Measurements from ENCODE around the gene RNASE4. TPM values are rescaled to one million over a fixed set of nuclear protein-coding genes. Genes with fewer than 3 reads are reported as not detected.
"Not testable (repeated sequence)": the region's sequence is repeated elsewhere in the genome, so short reads cannot be mapped to it uniquely, and the experiment has no call there.

RNASE4 gene
- total and polyA plus RNA-seq, 7 donors, result 11.4 to 138 (median 46.3) TPM

DNA sequence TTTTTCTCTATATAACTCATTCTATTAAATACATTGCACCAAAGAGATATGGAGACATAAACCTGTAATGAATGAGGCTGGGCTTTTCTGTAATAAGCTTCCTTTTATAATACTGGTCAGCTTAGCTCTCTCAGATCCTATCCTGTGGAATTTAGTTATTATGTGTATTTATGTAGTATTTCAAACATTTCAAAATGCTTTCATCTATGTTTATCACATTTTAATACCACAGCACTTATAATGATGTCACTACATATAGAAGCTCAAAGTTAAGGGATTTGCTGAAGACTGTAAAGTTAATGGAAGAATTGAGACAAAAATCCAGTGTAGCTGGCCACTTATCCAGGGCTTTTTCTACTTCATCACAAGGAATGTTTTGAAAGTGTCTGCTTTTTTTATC, 15.6 kb downstream of the RNASE4 start:
- Histone ChIP-seq H3K9me3 (no peaks in the 10 kb centered on the region), H3K36me3 (peaks cover 0 to 28% (median 1%) of the 10 kb centered on the region in 4 donors), H3K4me3 (no peak overlapping the region), H3K4me1 (no peaks in the 10 kb centered on the region), H3K27me3 (no peaks in the 10 kb centered on the region), H3K27ac (no peak overlapping the region)
- no peak for DNase-seq
- intact Hi-C loops (cut with DNase I), result loop anchor here (5.0 to 10.0 kb wide), 2 partner anchors 155 to 272 kb away; no protein-coding TSS in a partner anchor
- TF ChIP-seq CTCF (IDR thresholded peaks at IDR 0.05), result no peak
- no peak for TF ChIP-seq POLR2A (IDR thresholded peaks at IDR 0.05)
- TF ChIP-seq EP300 (IDR thresholded peaks at IDR 0.05), result no peak
- TF ChIP-seq POLR2AphosphoS5 (IDR thresholded peaks at IDR 0.05), result no peak

DNA sequence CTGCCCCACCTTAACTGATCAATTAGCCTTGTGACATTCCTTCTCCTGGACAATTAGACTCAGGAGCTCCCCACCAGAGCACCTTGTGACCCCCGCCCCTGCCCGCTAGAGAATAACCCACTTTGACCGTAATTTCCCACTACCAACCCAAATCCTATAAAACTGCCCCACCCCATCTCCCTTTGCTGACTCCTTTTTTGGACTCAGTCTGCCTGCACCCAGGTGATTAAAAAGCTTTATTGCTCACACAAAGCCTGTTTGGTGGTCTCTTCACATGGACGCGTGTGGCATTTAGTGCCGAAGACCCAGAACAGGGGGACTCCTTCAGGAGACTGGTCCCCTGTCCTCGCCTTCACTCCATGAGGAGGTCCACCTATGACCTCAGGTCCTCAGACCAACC, 16.6 kb downstream of the RNASE4 start:
- H3K4me3 ChIP-seq; H3K27me3 ChIP-seq; H3K9me3 ChIP-seq; H3K4me1 ChIP-seq; intact Hi-C loops (cut with DNase I); H3K27ac ChIP-seq; DNase-seq: not testable (repeated sequence)
- 90 to 96% methylated on average over 7 of the region's 7 CpGs for WGBS, 2 donors
- H3K36me3 ChIP-seq, result peaks cover 0 to 19% (median 0%) of the 10 kb centered on the region in 4 donors

DNA sequence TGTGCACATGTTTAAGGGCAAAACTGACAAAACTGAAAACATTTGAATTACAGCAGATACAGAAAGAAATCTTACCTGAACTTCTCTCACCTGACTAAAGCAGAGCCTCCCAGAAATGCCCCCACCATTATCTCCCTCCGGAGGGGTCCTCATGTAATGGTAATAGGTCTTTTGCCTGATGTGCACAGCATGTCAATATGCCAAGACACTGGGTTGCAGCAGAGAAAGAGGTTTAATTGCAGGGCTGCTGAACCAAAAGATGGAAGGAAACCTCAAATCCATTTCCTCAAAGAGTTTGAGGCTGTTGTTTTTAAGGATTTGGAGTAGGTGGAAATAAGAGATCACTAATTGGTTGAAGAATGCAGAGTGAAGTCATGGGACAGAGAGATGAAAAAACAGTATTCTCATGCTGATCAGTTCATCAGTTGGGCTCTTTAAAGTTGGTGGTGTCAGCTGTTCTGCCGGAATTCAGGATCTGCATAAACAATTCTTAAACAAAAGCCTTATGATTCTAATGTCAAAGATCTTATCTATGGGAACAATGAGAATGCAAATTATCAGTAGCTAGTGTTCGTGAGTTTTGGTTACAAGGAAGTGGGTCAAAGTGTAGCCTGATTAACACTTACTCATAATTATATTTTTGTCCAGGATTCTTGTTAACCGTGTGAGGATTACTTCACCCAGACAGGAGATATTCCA, 22.4 kb downstream of the RNASE4 start:
- TF ChIP-seq EP300 (IDR thresholded peaks at IDR 0.05) (no peak), POLR2AphosphoS5 (IDR thresholded peaks at IDR 0.05) (no peak), POLR2A (IDR thresholded peaks at IDR 0.05) (no peak), CTCF (IDR thresholded peaks at IDR 0.05) (no peak)
- Histone ChIP-seq H3K9me3 (no peaks in the 10 kb centered on the region), H3K36me3 (no peaks in the 10 kb centered on the region), H3K4me1 (no peaks in the 10 kb centered on the region), H3K27ac (no peak overlapping the region), H3K4me3 (no peak overlapping the region), H3K27me3 (no peaks in the 10 kb centered on the region)
- DNase-seq, result no peak
- WGBS, 2 donors, result 66 to 76% methylated on average over 4 of the region's 4 CpGs
- intact Hi-C loops (cut with DNase I), result no loop called here

DNA sequence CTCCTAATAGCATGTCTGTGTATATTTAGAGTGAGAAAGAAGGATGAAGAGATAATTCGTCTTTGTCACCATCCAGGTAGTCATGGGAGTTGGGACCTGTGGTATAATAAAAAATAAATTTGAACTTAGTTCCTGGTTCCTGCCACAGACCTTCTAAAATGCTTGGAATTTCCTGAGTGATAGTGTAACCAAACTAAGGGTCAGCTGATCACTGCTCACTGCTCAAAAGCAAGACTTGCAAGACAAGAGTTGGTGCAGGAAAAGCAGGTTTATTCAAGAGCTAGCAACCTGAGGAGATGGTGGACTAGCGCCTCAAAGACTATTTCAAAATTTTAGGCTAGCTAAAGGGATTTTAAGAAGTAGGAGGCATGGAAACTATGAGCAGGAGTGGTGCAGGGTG, 23.3 kb downstream of the RNASE4 start:
- intact Hi-C loops (cut with DNase I), result no loop called here
- Histone ChIP-seq H3K4me1 (no peaks in the 10 kb centered on the region), H3K27ac (no peak overlapping the region), H3K27me3 (no peaks in the 10 kb centered on the region), H3K9me3 (no peaks in the 10 kb centered on the region), H3K36me3 (no peaks in the 10 kb centered on the region), H3K4me3 (no peak overlapping the region)
- 51 to 53% methylated on average over 2 of the region's 2 CpGs for WGBS, 2 donors
- no peak for DNase-seq
- TF ChIP-seq CTCF (IDR thresholded peaks at IDR 0.05), result no peak

DNA sequence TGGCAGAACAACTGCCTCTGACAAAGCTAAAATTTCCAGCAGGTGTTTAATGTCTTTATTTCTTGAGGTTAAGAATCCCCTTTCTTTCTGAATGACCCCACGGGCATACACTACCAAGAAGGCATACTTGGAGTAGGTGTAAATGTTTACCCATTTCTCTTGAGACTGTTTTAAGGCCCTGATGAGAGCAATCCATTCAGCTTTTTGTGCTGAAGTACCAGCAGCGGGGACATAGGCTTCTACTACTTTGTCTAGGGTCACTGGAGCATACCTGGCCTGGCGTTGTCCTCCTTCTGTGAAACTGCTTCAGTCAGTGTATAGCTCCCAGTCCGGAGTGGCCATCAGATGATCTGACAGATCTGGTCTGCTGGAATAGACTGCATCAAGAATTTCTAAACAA, 26.9 kb downstream of the RNASE4 start:
- 69 to 73% methylated on average over 4 of the region's 4 CpGs for WGBS, 2 donors
- Histone ChIP-seq H3K27ac (no peak overlapping the region), H3K9me3 (no peaks in the 10 kb centered on the region), H3K4me1 (no peaks in the 10 kb centered on the region), H3K27me3 (no peaks in the 10 kb centered on the region), H3K4me3 (no peak overlapping the region), H3K36me3 (no peaks in the 10 kb centered on the region)
- TF ChIP-seq POLR2A (IDR thresholded peaks at IDR 0.05) (no peak), EP300 (IDR thresholded peaks at IDR 0.05) (no peak), POLR2AphosphoS5 (IDR thresholded peaks at IDR 0.05) (no peak), CTCF (IDR thresholded peaks at IDR 0.05) (no peak)
- intact Hi-C loops (cut with DNase I), result no loop called here
- DNase-seq, result no peak

All from sigmoid colon (tissue), 7 donors.